GM21786 (cell line): ENCODE data around the gene EPB41L5.
"Not testable (repeated sequence)": the region's sequence is repeated elsewhere in the genome, so short reads cannot be mapped to it uniquely, and the experiment has no call there.

ENCODE experiments used
- ATAC-seq: cut with Tn5 transposase; IDR thresholded peaks from one replicate; pipeline ENCODE4 v1.9.1; 2021; ENCODE audit not compliant: unreplicated experiment

The EPB41L5 gene

DNA sequence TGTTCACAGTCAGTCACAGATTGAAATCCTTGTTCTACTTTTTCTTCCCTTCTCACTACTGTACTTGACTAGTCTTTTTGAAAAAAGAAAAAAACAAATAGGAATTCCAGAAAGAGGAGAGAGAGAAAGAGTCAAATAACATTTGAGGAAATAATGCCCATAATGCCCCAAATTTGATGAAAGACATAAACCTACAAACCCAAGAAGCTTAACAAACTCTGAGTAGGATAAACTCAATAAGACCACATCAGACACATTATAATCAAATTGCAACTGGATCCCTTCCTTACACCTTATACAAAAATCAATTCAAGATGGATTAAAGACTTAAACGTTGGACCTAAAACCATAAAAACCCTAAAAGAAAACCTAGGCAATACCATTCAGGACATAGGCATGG is 179.4 kb downstream of the EPB41L5 start:
- ATAC-seq, result no peak

DNA sequence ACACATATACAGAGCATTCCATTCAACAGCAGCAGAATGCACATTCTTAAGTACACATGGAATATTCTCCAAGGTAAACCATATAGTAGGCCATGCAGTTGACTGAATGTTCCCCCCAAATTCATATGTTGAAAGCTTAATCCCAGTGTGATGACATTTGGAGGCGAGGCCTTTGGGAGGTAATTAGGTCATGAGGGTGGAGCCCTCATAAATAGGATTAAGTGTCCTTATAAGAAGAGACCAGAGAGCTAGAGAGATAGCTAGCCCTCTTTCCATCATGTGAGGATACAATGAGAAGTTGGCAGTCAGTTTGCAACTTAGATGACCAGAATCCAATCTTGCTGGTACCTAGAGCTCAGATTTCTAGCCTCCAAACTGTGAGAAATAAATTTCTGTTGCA is 182.7 kb downstream of the EPB41L5 start:
- no peak for ATAC-seq

DNA sequence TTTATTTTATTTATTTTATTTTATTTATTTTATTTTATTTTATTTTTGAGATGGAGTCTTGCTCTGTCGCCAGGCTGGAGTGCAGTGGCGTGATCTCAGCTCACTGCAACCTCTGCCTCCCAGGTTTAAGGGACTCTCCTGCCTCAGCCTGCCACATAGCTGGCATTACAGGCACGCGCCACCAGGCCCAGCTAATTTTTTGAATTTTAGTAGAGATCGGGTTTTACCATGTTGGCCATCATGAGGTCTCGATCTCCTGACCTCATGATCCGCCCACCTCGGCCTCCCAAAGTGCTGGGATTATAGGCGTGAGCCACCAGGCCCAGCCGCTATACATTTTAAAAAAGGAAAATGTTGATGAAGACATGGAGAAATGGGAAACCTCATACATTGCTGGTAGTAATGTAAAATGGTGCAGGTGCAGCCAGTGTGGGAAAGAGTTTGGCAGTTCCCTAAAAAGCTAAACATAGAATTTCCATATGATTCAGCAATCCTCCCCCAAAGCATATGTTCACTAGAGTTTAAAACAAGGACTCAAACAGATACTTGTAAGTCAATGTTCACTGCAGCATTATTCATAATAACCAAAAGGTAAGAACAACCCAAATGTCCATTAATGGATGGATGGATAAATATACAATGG is 187.1 kb downstream of the EPB41L5 start:
- ATAC-seq, result not testable (repeated sequence)

DNA sequence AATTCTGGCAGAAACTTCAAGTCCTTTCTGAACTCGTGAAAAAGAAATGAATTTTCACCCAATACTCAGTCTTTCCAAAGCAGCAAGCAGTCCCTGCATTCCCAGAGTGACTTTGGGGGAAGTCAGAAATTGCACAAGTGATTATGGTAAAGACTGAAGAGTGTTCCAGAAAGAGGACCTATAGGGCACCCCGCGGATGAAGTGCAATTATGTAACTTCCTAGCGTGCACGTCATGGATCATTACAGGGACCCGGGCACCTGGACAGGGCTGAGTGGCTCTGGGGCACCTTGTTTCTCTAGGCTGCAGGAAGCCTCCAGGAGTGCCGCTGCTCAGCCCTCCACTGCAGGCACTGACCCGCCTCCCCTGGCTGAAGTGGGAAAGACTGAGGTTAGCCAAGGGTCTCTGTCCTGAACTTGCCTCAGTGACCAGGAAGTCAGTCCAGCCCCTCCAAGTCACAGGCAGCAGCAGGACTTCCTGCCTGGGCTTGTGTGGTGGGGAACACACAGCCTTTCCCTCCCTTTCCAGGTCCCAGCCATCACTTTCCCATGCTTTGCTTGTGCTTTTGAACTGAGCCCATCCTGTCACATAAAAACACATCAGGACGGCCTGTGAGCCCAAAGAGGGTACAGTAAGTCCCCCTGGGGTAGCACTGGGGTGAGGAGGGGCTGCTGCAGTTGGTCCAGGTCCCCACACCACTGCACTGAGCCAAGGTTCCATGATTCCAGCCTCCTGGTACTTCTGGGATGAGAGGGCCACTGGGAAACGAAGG is 190.6 kb downstream of the EPB41L5 start:
- ATAC-seq, result no peak

DNA sequence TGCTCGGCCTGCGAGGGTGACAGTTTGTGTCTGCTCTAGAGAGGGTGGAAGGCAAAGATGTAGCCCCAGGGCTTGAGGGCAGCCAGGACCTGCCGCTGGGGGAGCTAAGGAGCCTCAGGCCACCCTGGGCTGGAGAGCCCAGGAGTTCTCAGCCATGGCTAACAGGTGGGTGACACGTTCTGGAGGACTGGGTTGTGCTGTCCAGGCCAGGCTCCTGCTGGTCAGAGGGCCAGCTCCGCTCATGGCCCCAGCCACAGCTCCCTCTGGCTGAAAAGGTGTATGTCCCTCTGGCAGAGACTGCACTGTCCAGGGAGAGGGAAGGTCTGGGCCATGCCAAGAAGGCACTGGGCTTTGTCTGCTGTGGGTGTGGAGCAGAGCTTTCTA is 191.1 kb downstream of the EPB41L5 start:
- ATAC-seq, result no peak

DNA sequence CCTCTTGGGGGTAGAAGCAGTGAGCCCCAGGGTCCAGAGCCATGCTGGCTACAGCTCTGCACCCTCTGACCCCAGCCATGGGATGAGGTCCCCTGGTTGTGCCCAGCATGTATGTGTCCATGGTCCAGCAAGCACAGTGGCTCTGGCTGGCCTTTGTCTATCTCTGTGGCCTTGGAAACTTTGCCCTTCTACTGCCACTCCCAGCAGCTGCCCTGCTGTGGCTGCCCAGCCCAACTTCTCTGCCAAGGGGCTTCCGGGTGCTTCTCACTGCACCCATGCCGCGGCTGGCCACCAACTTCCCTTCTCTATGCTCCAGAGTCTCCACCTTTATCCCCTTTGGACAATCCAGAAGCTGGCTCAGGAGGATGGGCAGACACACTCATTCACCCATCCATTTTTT is 191.5 kb downstream of the EPB41L5 start:
- no peak for ATAC-seq

DNA sequence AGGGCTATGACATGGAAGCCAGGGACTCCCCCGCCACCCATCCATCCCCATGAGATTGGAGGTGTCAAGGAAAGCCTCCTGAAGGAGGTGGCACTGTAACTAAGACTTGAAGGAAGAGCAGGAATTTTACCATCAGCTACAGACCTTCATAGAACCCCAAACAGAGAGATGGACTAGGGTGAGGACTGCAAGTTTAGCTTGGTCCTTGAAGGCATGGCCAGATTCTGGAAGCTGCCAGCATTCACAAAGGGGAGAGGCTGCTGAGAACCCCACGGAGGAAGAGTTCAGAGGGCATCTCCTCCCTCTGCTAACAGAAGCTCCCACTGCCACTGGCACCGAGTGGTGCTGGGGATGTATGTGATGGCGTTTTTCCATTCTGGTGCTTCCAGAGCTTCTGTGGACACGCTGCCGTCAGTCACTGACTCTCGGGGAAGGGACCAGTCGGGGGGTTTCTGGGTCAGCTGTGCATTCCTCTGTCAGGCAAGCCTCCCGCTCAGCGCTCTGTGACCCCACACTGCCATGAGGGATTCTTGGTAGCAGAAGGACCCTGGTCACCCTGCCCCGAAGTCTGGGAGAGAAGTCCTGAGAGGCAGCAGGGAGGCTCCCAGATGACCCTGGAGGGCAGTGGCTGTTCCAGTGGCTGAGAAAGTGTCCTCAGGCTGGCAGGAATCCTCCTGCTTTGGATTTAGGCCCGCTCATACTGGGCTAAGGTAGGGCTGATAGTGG is 192.2 kb downstream of the EPB41L5 start:
- ATAC-seq, result no peak

DNA sequence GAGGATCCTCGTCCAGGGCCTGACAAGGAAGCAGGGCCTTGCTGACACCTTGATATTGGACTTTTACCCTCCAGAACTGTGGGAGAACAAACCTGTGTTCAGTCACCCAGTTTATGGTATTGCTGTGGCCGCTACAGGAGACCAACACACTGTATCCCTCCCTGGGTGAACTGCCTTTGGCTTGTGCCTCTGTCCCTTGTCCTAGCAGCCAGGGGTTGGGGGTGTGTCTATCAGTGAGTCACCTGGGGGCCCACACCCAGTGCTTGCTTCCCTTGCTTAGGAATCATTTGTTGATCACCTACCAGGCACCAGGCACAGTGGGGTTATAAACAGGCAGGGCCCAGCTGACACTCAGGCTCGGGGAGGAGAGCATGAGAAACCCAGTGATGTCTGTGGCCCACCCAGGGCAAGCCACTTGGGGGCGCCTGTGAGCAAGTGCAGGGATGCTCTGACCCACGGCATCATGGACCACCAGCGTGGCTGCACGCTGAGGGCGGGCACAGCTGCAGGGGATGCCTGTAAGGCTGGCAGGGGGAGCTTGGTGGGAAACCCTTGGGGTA is 193.2 kb downstream of the EPB41L5 start:
- ATAC-seq, result no peak

DNA sequence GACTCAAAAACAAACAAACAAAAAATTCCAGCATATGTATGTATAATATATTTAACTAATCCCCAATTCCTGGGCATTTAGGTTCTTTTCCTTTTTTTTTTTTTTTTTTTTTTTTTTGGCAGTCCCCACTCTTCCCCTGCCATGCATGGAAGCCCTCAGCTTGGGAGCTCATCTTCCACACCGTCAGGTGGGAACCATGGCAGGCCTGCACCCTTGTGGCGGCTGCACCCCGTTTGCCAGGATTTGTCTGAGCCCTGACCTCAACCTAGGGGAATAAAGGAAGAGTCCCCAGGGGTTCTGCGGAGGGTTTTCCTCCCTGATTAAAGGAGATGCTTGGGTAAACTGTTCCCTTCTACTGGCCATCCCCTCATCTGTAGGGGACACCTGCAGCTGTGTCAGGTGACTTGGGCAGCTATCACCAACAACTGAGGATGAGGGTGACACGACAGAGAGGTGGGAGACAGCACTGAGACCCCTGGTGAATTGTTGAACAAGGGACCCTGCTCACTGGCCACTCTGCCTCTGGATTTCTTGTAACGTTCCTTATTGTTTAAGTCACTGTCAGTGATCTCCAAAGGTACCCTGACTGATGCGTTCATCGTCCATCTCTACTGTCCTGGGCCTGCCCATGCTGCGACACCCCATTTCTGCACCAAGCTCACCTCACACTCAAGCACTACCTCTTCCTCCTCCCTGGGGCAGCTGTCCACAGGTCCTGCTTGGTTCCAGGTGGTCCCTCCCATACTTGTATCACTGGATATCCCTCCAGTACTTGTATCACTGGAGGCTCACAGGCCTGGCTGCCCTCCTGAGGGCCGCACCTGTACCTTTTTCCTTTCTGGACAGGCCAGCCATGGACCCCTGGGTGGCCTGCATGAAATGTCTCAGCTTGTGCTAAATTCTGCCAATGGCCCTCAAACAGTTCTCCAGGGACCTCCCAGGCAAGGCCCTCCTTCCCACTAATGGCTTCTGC is 195.8 kb downstream of the EPB41L5 start:
- ATAC-seq, result no peak

DNA sequence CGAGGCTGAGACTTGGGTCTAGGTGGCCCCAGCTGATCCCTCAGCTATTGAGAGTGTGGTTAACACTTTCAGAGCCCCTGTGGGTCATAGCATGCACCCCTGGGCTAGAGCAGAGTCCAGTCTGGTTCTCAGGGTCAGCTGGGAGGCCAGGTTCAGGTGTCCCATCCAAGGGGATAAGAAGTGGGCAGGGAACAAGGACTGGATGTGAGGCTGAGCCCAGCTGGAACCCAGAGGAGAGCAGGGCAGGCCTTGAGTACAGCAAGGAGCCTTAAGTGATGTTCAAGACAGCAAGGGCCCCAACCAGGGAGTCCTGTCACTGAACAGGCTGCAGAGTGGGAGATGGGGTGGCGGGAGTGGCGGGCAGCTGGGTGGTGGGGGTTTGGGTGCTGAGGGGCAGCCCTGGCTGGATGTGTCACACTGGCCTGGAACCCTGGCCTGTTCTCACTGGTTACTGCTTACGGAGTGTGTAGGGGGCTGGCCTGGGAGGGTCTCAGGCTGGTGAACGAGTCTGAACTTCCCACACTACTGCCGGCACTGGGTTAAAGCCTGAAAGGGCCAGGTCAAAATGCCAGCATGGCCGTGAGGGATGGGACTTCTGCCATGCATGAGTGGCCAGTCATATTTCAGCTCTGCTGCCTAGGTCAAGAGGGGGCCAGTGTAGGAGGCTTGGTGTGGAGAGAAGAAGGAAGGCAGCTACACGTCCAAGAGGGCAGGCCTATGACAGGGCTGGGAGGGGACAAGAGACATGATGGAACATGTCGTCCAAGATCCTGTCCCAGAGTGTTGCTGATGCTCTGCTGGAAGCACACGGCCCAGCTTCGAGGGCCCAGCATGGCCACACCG is 196.8 kb downstream of the EPB41L5 start:
- no peak for ATAC-seq

DNA sequence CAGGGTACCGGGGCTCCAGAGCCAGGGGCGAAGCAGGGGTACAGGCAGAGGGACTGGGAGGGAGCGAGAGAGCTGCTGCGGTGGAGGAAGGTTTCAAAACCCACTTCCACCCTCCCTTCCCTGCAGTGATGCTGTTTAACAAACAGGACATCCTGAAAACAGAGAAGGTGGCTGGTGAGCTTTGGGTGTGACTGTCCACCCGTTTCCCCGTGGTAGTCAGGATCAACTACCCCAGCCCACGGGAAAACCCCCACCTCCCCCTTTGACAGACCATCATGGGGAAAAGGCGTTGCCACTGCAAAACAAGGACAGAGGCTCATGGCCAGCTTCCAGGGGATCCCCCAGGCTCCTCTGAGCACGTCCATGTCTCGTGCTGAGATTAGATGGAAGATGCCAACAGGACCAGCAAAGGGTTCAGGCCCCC is 197.4 kb downstream of the EPB41L5 start:
- no peak for ATAC-seq

DNA sequence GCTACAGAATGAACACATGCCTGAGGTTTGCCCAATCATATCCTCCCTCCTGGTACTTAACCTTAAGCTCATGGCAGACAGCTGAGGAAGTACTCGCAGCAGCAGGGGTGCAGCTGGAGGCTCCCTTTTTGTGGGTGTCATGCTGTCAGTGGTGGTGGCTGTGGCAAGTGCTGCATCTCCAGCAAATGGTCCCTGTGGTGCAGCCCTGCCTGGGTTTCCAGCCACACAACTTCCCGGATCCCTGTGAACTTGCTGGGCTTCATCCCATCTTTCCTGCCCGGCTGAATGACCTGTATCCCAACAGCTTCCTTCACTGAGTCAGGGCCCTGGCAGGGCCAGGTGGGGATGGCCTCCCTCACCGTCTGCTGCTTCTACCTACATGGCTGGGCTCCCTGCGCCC is 205.3 kb downstream of the EPB41L5 start:
- ATAC-seq, result no peak

DNA sequence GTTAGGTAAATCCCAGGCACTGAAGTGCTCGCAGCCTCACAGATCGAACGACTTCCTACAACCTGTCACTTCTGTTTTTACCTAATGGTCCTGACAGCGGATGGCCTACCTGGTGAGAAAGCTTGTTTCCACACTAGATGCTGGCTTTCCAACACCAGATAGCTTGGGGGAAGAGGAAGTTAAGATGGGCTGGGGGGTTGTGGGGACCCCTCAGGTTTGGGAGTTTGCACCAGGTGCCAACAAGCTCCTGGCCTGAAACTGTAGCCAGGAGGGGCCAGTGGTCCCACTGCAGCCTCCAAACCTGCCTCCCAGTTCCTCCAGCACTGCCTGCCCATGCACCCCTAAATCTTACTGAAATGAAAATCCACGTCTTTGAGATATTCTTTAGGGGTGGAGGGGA is 206.4 kb downstream of the EPB41L5 start:
- no peak for ATAC-seq

DNA sequence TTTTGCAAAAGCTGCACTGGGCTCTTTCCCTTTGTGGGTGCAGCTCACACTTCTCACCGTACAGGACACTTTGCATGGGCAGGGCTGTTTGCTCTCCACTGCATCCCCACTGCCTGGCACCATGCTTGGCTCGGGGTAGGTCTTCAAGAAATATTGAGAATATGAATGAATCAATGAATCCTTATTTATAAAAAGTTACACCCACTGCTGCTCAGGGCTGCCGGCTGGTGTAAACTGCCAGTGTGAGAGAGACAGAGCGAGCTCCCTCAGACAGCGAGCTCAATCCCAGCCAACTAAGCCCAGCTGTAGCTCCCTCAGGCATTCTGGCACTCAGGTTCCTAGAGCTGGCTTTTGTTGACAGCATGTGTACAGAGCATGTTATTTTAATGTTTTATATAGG is 206.9 kb downstream of the EPB41L5 start:
- no peak for ATAC-seq

DNA sequence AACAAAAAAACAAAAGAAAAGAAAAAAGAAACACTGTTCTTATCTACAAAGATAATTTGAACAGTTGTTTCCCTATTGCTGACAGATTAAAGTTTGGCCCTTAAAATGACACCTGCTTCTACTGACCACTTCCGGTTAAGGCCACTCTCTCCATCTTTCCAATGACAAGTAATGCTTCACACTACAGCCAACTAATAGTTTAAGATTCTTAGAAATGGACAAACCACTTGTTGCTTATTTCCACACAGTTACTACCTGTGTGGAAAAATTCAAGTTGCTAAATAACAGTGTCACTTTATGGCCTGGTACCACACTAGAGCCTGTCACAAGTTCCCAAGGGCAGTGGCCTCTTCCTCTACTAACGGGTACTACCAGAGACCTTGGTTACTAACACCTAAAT is 207.9 kb downstream of the EPB41L5 start:
- no peak for ATAC-seq

DNA sequence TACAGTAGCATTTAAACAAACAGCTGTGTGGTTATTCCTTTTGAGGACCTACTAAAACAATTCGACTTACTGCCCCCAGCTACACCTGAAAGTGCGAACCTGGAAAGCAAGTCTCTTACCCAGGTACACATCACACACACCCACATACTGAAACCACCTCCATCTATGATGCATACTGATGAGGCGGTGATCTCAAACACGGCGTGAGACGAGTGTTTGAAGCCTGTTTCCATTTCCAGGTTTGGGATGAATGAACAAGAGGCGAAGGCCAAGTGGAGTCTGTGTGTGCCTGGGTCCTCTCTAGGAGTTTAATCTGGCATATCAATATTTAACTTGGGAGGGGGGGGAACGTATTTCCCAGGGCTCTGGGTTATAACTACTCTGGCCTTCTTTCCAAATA is 208.7 kb downstream of the EPB41L5 start:
- ATAC-seq, result no peak

DNA sequence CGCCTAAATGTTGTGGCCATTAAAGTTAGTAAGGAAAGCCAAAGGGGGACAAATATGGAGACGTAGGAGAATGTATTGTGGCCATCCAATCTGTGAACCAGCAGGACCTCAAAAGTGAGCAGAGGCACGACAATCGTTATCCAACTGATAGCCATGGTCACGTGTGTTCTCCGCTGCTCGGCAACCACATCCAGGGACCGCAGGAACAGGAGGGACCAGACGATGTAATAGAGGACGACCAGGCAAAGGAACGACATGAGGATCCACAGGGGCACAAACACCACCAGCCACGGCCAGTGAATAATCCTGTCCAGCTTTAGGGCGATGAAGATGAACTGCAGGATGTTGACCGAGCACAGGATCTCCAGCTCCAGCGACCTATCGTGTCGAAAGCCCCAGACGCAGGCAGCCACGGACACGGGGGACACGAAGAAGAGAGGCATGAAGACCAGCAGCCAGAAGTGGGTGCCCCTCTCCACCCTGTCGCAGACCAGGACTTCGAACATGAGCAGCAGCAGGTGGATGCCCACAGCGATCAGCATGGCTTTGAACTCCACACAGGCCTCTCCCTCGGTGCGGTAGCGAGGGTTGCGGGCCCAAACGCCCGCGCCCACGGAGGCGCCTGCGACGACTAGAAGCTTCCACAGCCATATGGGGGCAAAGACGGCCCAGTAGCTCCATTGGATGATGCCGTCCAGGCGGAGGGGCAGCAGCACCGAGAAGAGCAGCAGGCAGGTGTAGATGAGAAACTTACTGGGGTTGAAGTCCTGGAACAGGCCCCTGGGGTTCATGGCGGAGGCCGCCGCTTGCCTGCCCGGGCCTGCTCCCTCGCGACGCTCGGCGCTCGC is 209.5 kb downstream of the EPB41L5 start:
- no peak for ATAC-seq

DNA sequence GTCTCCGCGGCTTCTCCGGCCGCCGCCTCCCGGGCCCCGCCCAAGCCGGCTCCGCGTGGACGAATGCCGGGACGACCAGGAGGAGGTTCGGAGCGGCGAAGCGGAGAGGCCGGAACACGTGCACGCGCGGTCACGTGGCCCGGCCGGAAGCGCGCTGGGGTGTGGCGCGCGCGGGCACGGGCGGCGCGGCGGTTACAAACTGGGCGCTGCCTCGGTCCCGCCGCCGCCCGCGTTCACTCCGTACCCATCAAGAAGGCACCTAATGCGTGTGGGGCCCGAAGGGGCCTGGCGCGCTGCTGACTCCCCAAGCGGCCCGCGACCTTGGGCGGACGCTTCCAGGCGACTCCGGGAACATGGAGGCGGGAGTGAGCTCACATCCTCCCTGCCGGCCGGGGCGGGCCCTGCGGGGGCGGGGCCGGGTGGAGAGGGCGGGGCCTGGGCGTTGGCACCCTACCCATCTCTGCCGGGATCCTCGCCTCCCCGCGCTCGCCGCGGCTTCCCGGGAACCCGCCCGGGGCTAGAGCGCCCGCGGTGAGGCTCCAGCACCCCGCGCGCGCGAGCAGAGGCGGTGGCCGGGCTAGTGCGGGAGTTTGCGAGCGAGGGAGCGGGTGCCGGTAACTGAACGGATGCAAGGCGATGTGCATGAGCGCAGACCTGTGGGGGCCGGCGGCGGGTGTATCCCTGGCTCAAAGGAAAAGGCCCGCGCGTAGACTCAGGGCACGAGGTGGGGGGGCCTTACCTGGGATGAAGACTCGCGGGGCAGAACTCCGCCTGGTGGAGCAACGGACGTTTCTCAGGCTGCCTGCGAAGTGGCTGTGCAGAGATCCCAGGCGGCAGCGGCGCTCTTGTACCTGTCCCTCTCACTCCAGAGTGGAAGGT is 210.4 kb downstream of the EPB41L5 start, which contains the start of gene TMEM185B:
Gene TMEM185B (minus strand): TSS at position 367 of the 879 bp plus-strand sequence. CDS start 424 bp downstream, outside the sequence.
- ATAC-seq, result peak; percentile 90
